Lower leg skin (tissue), 3 donors: ENCODE measurements around the gene PRDM2.

ENCODE experiments used
- POLR2A ChIP-seq, 2 donors: fragments of 450-650 bp; IDR thresholded peaks; one replicate each; pipeline ENCODE4 v1.6.1; 2016 to 2017; ENCODE audit warnings: antibody characterized with exemption in 2 of 2, mild to moderate bottlenecking in 1 of 2, moderate library complexity in 1 of 2
- TF ChIP-seq, protein P1 (sequence below), 3 donors: fragments of 450-650 bp; IDR thresholded peaks; one replicate each; pipeline ENCODE4 v1.5.1; 2016; ENCODE audit warnings: antibody characterized with exemption in 3 of 3, mild to moderate bottlenecking in 3 of 3, moderate library complexity in 2 of 3

GRCh38 chr1:13757693-13758092 lies 57.7 kb downstream of the PRDM2 start:
- TF ChIP-seq, protein P1, sequence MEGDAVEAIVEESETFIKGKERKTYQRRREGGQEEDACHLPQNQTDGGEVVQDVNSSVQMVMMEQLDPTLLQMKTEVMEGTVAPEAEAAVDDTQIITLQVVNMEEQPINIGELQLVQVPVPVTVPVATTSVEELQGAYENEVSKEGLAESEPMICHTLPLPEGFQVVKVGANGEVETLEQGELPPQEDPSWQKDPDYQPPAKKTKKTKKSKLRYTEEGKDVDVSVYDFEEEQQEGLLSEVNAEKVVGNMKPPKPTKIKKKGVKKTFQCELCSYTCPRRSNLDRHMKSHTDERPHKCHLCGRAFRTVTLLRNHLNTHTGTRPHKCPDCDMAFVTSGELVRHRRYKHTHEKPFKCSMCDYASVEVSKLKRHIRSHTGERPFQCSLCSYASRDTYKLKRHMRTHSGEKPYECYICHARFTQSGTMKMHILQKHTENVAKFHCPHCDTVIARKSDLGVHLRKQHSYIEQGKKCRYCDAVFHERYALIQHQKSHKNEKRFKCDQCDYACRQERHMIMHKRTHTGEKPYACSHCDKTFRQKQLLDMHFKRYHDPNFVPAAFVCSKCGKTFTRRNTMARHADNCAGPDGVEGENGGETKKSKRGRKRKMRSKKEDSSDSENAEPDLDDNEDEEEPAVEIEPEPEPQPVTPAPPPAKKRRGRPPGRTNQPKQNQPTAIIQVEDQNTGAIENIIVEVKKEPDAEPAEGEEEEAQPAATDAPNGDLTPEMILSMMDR (IDR thresholded peaks at IDR 0.05): no peak
- no peak for TF ChIP-seq POLR2A (IDR thresholded peaks at IDR 0.05)
